ENCODE data around the gene APBA1.

The APBA1 gene

GRCh38 chr9:69388596-69388995 is 283.6 kb downstream of the APBA1 start:
- no peaks in the 10 kb centered on the region for H4K20me1 ChIP-seq (ENCODE audit: control insufficient read depth, insufficient read depth, low read depth, low read length)
- H3K9me2 ChIP-seq (replicated peaks; ENCODE audit: control insufficient read depth, low read length): no peaks in the 10 kb centered on the region
- no peaks in the 10 kb centered on the region for H3K27me3 ChIP-seq (ENCODE audit: control insufficient read depth, low read length)
- no peaks in the 10 kb centered on the region for H3K4me1 ChIP-seq (ENCODE audit: control insufficient read depth, low read length)
- H3K9me3 ChIP-seq (ENCODE audit: control insufficient read depth, insufficient read depth, low read length): no peaks in the 10 kb centered on the region
- H3K4me3 ChIP-seq (ENCODE audit: low read length): no peak overlapping the region
- H3K36me3 ChIP-seq (ENCODE audit: control insufficient read depth, low read length): no peaks in the 10 kb centered on the region
- H3K79me2 ChIP-seq (ENCODE audit: control insufficient read depth, low read length): no peaks in the 10 kb centered on the region
- H3F3A ChIP-seq (ENCODE audit: control insufficient read depth, insufficient read depth): no peaks in the 10 kb centered on the region
- H3K27ac ChIP-seq (ENCODE audit: low read depth, low read length): no peak overlapping the region
- no peak overlapping the region for H3K4me2 ChIP-seq (ENCODE audit: low read length)
- no peak for TF ChIP-seq EZH2phosphoT487 (IDR thresholded peaks at IDR 0.05; ENCODE audit: borderline replicate concordance, low read length)

GRCh38 chr9:69386651-69387050 is 285.5 kb downstream of the APBA1 start:
- no peak overlapping the region for H3K4me2 ChIP-seq (ENCODE audit: low read length)
- no peaks in the 10 kb centered on the region for H3F3A ChIP-seq (ENCODE audit: control insufficient read depth, insufficient read depth)
- no peaks in the 10 kb centered on the region for H3K4me1 ChIP-seq (ENCODE audit: control insufficient read depth, low read length)
- H3K9me3 ChIP-seq (ENCODE audit: control insufficient read depth, insufficient read depth, low read length): no peaks in the 10 kb centered on the region
- H3K27me3 ChIP-seq (ENCODE audit: control insufficient read depth, low read length): no peaks in the 10 kb centered on the region
- H3K27ac ChIP-seq (ENCODE audit: low read depth, low read length): no peak overlapping the region
- no peaks in the 10 kb centered on the region for H4K20me1 ChIP-seq (ENCODE audit: control insufficient read depth, insufficient read depth, low read depth, low read length)
- no peaks in the 10 kb centered on the region for H3K79me2 ChIP-seq (ENCODE audit: control insufficient read depth, low read length)
- H3K9me2 ChIP-seq (replicated peaks; ENCODE audit: control insufficient read depth, low read length): no peaks in the 10 kb centered on the region
- TF ChIP-seq CTCF (IDR thresholded peaks at IDR 0.05; ENCODE audit: low read depth, low read length, poor library complexity, severe bottlenecking): no peak
- no peak for TF ChIP-seq EZH2phosphoT487 (IDR thresholded peaks at IDR 0.05; ENCODE audit: borderline replicate concordance, low read length)
- H3K36me3 ChIP-seq (ENCODE audit: control insufficient read depth, low read length): no peaks in the 10 kb centered on the region
- H3K4me3 ChIP-seq (ENCODE audit: low read length): no peak overlapping the region

- Histone ChIP-seq H3K27ac (ENCODE audit: low read depth, low read length) (no peak overlapping the region), H3K9me2 (replicated peaks; ENCODE audit: control insufficient read depth, low read length) (no peaks in the 10 kb centered on the region), H3K79me2 (ENCODE audit: control insufficient read depth, low read length) (no peaks in the 10 kb centered on the region), H4K20me1 (ENCODE audit: control insufficient read depth, insufficient read depth, low read depth, low read length) (no peaks in the 10 kb centered on the region), H3K4me2 (ENCODE audit: low read length) (no peak overlapping the region), H3K4me1 (ENCODE audit: control insufficient read depth, low read length) (no peaks in the 10 kb centered on the region), H3K36me3 (ENCODE audit: control insufficient read depth, low read length) (no peaks in the 10 kb centered on the region), H3F3A (ENCODE audit: control insufficient read depth, insufficient read depth) (no peaks in the 10 kb centered on the region), H3K4me3 (ENCODE audit: low read length) (no peak overlapping the region), H3K9me3 (ENCODE audit: control insufficient read depth, insufficient read depth, low read length) (no peaks in the 10 kb centered on the region), H3K27me3 (ENCODE audit: control insufficient read depth, low read length) (no peaks in the 10 kb centered on the region)
- TF ChIP-seq EZH2phosphoT487 (IDR thresholded peaks at IDR 0.05; ENCODE audit: borderline replicate concordance, low read length) (no peak), CTCF (IDR thresholded peaks at IDR 0.05; ENCODE audit: low read depth, low read length, poor library complexity, severe bottlenecking) (no peak)
Measured at GRCh38 chr9:69385581-69386033, 286.6 kb downstream of the APBA1 start.

GRCh38 chr9:69382135-69382534 is 290.0 kb downstream of the APBA1 start:
- Histone ChIP-seq H3K27me3 (ENCODE audit: control insufficient read depth, low read length) (no peaks in the 10 kb centered on the region), H3K9me3 (ENCODE audit: control insufficient read depth, insufficient read depth, low read length) (no peaks in the 10 kb centered on the region), H3K27ac (ENCODE audit: low read depth, low read length) (no peak overlapping the region), H3K4me2 (ENCODE audit: low read length) (no peak overlapping the region), H4K20me1 (ENCODE audit: control insufficient read depth, insufficient read depth, low read depth, low read length) (no peaks in the 10 kb centered on the region), H3F3A (ENCODE audit: control insufficient read depth, insufficient read depth) (no peaks in the 10 kb centered on the region), H3K4me3 (ENCODE audit: low read length) (no peak overlapping the region), H3K79me2 (ENCODE audit: control insufficient read depth, low read length) (no peaks in the 10 kb centered on the region), H3K36me3 (ENCODE audit: control insufficient read depth, low read length) (no peaks in the 10 kb centered on the region), H3K9me2 (replicated peaks; ENCODE audit: control insufficient read depth, low read length) (no peaks in the 10 kb centered on the region), H3K4me1 (ENCODE audit: control insufficient read depth, low read length) (no peaks in the 10 kb centered on the region)
- TF ChIP-seq CTCF (IDR thresholded peaks at IDR 0.05; ENCODE audit: low read depth, low read length, poor library complexity, severe bottlenecking): no peak
- no peak for TF ChIP-seq EZH2phosphoT487 (IDR thresholded peaks at IDR 0.05; ENCODE audit: borderline replicate concordance, low read length)
